Osteoblast (primary cell): ENCODE results near the gene TPCN1. TPM values are rescaled to one million over a fixed set of nuclear protein-coding genes. Genes with fewer than 3 reads are reported as not detected.

ENCODE experiments used
- DNase-seq: peaks from one replicate; pipeline ENCODE4 v3.0.0; 2011; ENCODE audit warnings: low spot score, mixed read lengths; ENCODE audit not compliant: insufficient read length; ENCODE audit errors: missing footprints
- H2AFZ ChIP-seq: 2 replicates; pipeline ENCODE4 v1.6.0; 2011; ENCODE audit warnings: mild to moderate bottlenecking, low read length
- H3K27ac ChIP-seq: 2 replicates; pipeline ENCODE4 v1.5.1; 2011; ENCODE audit warnings: mild to moderate bottlenecking, low read depth, low read length, moderate library complexity
- H3K27me3 ChIP-seq: 2 replicates; pipeline ENCODE4 v1.6.0; 2012; ENCODE audit warnings: mild to moderate bottlenecking, control low read depth, inconsistent platforms, low read length, moderate library complexity; ENCODE audit not compliant: insufficient read depth
- H3K36me3 ChIP-seq: 2 replicates; pipeline ENCODE4 v1.5.1; 2011; ENCODE audit warnings: mild to moderate bottlenecking, low read length, control low read depth, moderate library complexity; ENCODE audit not compliant: insufficient read depth
- H3K4me1 ChIP-seq: 2 replicates; pipeline ENCODE4 v1.5.1; 2011; ENCODE audit warnings: mild to moderate bottlenecking, low read length, control low read depth, moderate library complexity; ENCODE audit not compliant: insufficient read depth
- H3K4me2 ChIP-seq: 2 replicates; pipeline ENCODE4 v1.6.0; 2011; ENCODE audit warnings: mild to moderate bottlenecking, low read length; ENCODE audit not compliant: insufficient read depth
- H3K4me3 ChIP-seq: fragments of 200-600 bp; sonication (generic); 3 replicates; pipeline ENCODE4 v1.5.1; 2012; ENCODE audit warnings: mild to moderate bottlenecking, low read length, inconsistent platforms; ENCODE audit not compliant: insufficient read depth
- H3K79me2 ChIP-seq: 2 replicates; pipeline ENCODE4 v1.6.0; 2012; ENCODE audit warnings: mild to moderate bottlenecking, low read length, control low read depth, inconsistent platforms; ENCODE audit not compliant: insufficient read depth
- H3K9me3 ChIP-seq: 2 replicates; pipeline ENCODE4 v1.5.1; 2011; ENCODE audit warnings: low read depth, low read length, control low read depth
- H4K20me1 ChIP-seq: 2 replicates; pipeline ENCODE4 v1.6.0; 2012; ENCODE audit warnings: mild to moderate bottlenecking, low read length, control low read depth; ENCODE audit not compliant: insufficient read depth
- total RNA-seq: library from RNA; depleted of rRNA; stranded (reverse); fragments of >200 nt; gene quantifications from 2 replicates; pipeline ENCODE4 v1.2.3, GENCODE V29; 2012
- TF ChIP-seq, protein P1 (sequence below): IDR thresholded peaks from 2 replicates; pipeline ENCODE4 v1.5.1; 2011; ENCODE audit warnings: mild to moderate bottlenecking, low read depth, low read length, moderate library complexity; ENCODE audit errors: extremely low read depth

The TPCN1 gene
- total RNA-seq, 1 donor = 25.7 TPM

DNA sequence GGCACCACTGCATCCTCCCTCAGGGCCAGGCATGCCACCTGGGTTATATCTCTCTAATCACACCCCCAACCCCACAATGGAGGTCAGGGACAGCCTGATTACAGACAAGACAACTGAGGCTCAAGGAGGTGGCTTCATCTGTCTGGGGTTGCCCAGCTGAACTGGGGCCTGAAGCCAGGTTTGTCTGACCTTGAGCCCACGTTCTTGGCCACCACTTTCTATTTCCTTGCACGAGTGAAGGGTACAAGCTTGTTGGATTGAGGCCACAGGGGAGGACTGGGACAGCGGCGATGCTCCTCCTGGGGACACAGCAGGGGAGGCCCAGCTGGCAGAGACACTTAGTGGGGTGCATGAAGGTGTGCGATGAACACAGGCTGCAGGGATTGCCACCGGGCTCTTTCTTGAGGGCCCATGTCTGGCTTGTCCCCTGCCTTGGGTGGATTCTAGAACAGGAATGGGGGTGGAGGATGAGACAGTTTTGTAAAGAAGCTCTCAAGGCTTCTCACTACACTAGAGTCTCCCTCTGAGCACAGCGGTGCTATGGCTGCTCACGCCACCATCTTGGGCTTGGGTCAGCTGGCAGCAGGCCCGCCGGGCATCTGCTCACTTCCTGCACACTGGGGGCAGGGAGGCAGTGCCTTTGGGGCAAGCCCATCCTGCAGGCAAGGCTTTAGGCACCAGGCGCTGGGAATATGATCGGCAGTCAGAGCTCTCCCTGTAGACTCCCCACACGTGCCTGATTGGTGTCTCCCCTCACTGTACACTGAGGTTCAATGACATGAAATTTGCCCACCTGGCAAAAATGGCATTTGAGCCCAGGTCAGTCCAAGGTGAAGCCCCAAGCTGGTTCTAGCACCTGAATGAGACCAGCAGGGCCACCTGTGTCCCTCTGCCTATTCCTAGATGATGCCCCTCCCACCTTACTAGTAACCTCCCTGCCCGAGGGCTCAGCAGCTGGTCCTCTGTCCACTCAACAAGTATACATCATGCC, 19.8 kb upstream of the TPCN1 start:
- Histone ChIP-seq H3K9me3 (no peaks in the 10 kb centered on the region), H3K4me2 (no peak overlapping the region), H3K79me2 (no peaks in the 10 kb centered on the region), H3K36me3 (no peaks in the 10 kb centered on the region), H3K4me1 (peaks cover 3% of the 10 kb centered on the region), H2AFZ (no peak overlapping the region), H3K27me3 (no peaks in the 10 kb centered on the region), H3K4me3 (no peak overlapping the region), H4K20me1 (no peaks in the 10 kb centered on the region), H3K27ac (no peak overlapping the region)
- TF ChIP-seq, protein P1, sequence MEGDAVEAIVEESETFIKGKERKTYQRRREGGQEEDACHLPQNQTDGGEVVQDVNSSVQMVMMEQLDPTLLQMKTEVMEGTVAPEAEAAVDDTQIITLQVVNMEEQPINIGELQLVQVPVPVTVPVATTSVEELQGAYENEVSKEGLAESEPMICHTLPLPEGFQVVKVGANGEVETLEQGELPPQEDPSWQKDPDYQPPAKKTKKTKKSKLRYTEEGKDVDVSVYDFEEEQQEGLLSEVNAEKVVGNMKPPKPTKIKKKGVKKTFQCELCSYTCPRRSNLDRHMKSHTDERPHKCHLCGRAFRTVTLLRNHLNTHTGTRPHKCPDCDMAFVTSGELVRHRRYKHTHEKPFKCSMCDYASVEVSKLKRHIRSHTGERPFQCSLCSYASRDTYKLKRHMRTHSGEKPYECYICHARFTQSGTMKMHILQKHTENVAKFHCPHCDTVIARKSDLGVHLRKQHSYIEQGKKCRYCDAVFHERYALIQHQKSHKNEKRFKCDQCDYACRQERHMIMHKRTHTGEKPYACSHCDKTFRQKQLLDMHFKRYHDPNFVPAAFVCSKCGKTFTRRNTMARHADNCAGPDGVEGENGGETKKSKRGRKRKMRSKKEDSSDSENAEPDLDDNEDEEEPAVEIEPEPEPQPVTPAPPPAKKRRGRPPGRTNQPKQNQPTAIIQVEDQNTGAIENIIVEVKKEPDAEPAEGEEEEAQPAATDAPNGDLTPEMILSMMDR = no peak
- DNase-seq = peak; percentile 55

DNA sequence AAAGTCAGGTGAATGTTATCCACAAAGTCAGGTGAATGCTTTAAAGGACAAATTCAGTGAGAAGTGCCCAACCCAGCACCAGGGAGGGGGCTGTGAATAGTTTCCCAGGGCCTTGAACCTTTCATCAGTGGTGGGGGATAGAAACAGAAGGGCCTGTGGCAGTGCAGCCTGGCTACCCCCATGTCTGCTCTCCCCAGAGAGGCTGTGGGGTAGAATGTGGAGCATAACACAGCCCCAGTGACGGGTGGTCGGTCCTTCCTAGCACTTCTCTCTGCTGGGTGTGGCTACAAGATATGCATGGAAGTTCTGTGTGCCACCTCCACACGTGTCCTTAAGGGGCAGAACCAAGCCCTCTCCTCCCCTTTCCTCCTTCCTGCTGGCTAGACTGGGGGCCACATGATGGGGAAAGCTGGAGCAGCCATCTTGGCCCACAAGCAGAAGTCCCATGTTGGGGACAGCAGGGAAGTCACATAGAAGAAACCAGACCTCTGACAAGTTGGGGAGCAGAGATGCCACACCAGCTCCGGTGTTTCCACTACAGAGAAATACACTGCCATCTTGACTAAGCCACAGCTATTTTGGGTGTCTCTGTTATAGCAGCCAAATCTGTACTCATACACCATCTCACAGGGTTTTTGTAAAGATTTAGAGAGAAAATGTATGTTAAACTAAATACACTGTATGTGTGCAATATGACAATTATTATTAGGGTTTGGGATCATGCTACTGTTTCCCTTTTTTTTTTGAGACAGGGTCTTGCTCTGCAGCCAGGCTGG, 18.8 kb upstream of the TPCN1 start:
- Histone ChIP-seq H2AFZ (no peak overlapping the region), H3K79me2 (no peaks in the 10 kb centered on the region), H3K4me2 (no peak overlapping the region), H3K4me3 (no peak overlapping the region), H3K4me1 (peaks cover 3% of the 10 kb centered on the region), H4K20me1 (no peaks in the 10 kb centered on the region), H3K9me3 (no peaks in the 10 kb centered on the region), H3K27me3 (no peaks in the 10 kb centered on the region), H3K27ac (no peak overlapping the region), H3K36me3 (no peaks in the 10 kb centered on the region)
- TF ChIP-seq, protein P1 = no peak
- peak; percentile 71 for DNase-seq

DNA sequence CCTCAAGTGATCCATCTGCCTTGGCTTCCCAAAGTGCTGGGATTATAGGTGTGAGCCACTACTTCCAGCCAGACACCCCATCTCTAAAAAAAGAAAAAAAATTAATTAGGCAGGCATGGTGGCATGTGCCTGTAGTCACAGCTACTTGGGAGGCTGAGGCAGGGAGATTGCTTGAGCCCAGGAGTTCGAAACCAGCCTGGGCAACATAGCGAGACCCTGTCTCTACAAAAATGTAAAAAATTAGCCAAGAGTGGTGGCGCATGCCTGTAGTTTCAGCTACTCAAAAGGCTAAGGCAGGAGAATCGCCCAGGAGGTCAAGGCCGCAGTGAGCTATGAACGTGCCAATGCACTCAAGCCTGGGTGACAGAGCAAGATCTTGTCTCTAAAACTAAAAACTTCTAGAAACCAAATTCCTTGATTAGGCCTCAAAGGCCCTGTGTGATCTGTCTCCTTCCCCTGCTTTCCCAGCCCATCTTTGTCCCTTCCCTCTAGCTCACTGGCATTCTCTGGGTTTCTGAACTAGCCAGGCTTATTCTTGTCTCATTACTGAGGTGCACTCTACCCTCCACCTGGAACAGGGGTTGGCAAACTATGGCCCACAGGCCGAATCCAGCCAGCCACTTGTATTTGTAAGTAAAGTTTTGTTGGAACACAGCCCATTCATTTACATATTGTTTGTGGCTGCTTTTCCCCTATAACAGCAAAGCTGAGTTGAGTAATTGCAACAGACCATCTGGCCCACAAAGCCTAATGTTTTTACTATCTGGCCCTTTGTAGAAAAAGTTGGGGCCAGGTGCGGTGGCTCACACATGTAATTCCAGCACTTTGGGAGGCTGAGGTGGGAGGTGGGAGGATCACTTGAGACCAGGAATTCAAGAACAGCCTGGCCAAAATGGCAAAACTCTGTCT, 17.2 kb upstream of the TPCN1 start:
- H3K4me2 ChIP-seq = no peak overlapping the region
- no peak overlapping the region for H3K27ac ChIP-seq
- H4K20me1 ChIP-seq = no peaks in the 10 kb centered on the region
- no peaks in the 10 kb centered on the region for H3K79me2 ChIP-seq
- no peak for DNase-seq
- H3K36me3 ChIP-seq = no peaks in the 10 kb centered on the region
- no peak overlapping the region for H3K4me3 ChIP-seq
- no peaks in the 10 kb centered on the region for H3K9me3 ChIP-seq
- H3K4me1 ChIP-seq = no peaks in the 10 kb centered on the region
- H2AFZ ChIP-seq = no peak overlapping the region
- H3K27me3 ChIP-seq = no peaks in the 10 kb centered on the region
- TF ChIP-seq, protein P1 = no peak
